Activated T-cell treated with anti-CD3 and anti-CD28 coated beads for 48 hours (primary cell): ENCODE data around the gene HSPA1L.
A peak's percentile ranks its signal among the peaks of the same experiment; 100 is the strongest.
"Not testable (repeated sequence)": the region's sequence is repeated elsewhere in the genome, so short reads cannot be mapped to it uniquely, and the experiment has no call there.

ENCODE experiments used
- DNase-seq: peaks from one replicate; pipeline ENCODE4 v3.0.0-alpha.2; 2020; ENCODE audit warnings: low read depth

The HSPA1L gene

DNA sequence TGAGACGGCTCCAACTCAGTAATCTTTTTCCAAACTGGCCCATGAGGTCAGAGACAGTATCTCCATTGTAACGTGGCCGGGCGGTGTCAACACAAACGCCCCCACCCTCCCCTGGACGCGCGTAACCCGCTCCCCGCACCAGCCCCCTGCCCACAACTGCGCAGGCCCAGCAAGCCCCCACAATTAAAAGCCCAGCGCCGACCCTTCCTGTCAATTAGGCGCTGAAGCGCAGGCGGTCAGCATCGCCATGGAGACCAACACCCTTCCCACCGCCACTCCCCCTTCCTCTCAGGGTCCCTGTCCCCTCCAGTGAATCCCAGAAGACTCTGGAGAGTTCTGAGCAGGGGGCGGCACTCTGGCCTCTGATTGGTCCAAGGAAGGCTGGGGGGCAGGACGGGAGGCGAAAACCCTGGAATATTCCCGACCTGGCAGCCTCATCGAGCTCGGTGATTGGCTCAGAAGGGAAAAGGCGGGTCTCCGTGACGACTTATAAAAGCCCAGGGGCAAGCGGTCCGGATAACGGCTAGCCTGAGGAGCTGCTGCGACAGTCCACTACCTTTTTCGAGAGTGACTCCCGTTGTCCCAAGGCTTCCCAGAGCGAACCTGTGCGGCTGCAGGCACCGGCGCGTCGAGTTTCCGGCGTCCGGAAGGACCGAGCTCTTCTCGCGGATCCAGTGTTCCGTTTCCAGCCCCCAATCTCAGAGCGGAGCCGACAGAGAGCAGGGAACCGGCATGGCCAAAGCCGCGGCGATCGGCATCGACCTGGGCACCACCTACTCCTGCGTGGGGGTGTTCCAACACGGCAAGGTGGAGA is at the start of gene HSPA1L, which contains the start of gene HSPA1A:
TSS of gene HSPA1L (minus strand) at position 259 of the 814 bp plus-strand sequence. CDS start 3,311 bp downstream, outside the sequence.
TSS of gene HSPA1A (plus strand) at position 519 of the 814 bp plus-strand sequence. CDS start at position 733, 214 bp downstream.
- DNase-seq = peak; percentile 62

DNA sequence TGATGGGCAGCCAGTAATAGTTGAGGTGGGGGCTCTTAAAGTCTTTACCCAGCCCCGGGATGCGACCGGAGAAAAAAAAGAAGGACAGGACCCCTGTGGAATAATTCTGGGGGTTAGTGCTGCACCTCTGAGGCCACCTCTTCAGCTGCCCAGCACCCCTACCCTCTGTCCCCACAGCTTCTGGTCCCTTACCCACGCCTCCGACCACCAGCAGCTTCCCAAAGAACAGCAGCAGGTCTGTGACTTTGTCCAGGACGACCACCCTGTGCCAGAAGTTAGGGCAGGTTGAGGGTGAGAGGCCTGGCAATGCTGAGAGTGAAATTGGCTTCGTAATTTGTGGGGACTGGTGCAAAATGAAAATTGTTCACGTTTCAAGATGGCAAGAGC is 49.7 kb upstream of the HSPA1L start:
- no peak for DNase-seq

- not testable (repeated sequence) for DNase-seq
Observed at GRCh38 chr6:31864123-31864562, 49.1 kb upstream of the HSPA1L start.

GRCh38 chr6:31862344-31863235 is 47.5 kb upstream of the HSPA1L start, which contains the start of gene NEU1:
Gene NEU1 (minus strand): TSS chr6:31862821. CDS start chr6:31862776, 45 bp downstream.
- peak; percentile 97 for DNase-seq

- no peak for DNase-seq
Observed at GRCh38 chr6:31861919-31862343, 46.8 kb upstream of the HSPA1L start.

DNA sequence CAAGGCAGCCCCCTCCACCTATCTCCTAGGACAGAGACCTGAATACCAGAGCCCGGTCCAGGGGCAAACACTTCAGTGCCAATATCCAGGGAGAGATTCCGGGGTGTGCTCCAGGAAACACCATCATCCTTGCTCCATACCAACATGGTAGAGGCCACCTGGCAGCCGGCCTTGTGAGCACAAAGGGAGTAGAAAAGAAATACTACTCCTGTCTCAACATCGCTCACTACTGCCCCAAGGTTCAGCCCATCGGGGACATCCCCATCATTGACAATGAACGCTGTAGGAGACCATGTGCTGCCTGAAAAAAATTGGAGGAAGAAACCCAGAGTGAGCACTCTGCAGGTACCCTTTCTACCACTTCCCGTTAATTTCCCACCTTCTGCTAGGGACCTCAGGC is 46.1 kb upstream of the HSPA1L start:
- DNase-seq = no peak

DNA sequence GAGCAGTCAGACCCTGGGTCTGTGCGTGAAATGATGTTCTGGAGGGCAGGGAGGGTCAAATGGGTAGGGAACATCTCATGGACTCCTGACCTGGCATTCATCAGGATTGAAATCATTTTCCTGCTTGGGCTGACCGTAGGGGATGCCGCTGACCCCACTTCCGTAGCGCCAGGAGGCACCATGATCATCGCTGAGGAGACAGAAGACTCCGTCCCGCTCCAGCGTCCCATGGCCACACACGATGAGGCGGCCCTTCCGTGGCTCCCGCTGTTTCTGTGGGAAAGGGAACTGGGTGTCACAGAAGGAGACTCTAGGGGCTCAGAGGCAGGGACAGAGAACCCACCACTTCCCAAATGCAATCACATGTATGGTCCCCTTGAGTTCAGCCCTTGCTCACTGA is 45.3 kb upstream of the HSPA1L start:
- DNase-seq = no peak

- DNase-seq = no peak
Observed at GRCh38 chr6:31859923-31860322, 44.8 kb upstream of the HSPA1L start.

GRCh38 chr6:31858707-31859106 is 43.6 kb upstream of the HSPA1L start:
- no peak for DNase-seq

DNA sequence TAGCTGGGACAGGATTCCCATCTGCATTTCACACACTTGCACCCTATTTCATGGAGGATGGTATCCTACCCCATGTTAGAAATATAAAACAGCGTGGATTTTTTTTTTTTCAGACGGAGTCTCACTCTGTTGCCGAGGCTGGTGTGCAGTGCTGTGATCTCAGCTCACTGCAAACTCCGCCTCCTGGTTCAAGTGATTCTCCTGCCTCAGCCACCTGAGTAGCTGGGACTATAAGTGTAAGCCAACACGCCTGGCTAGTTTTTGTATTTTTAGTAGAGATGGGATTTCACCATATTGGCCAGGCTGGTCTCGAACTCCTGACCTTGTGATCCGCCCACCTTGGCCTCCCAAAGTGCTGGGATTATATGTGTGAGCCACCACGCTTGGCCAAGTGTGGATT is 42.7 kb upstream of the HSPA1L start:
- DNase-seq = not testable (repeated sequence)

- not testable (repeated sequence) for DNase-seq
Observed at GRCh38 chr6:31851980-31852718, 37.1 kb upstream of the HSPA1L start.

DNA sequence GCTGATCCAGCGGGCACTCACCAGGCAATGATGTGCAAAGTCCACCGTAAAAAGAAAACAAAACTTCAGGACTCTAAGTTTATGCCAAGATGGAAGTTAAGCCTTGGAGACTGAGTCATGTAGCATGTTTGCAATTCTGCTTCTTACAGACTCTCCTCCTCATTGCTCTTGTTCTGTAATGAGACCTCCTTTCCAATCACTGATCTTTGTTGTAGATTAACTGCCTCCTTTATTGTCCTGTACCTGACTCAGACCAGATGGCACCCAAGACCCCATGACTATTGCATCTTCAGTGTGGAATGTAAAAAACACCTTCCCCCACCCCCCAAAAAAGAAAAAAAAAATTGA is 36.4 kb upstream of the HSPA1L start:
- DNase-seq = no peak

GRCh38 chr6:31850765-31851484 is 35.8 kb upstream of the HSPA1L start:
- no peak for DNase-seq

- no peak for DNase-seq
Observed at GRCh38 chr6:31847276-31847978, 32.3 kb upstream of the HSPA1L start.

- no peak for DNase-seq
Observed at GRCh38 chr6:31844507-31844906, 29.4 kb upstream of the HSPA1L start.

GRCh38 chr6:31842053-31842452 is 27.0 kb upstream of the HSPA1L start:
- no peak for DNase-seq

- not testable (repeated sequence) for DNase-seq
Observed at GRCh38 chr6:31839779-31840126, 24.7 kb upstream of the HSPA1L start.

DNA sequence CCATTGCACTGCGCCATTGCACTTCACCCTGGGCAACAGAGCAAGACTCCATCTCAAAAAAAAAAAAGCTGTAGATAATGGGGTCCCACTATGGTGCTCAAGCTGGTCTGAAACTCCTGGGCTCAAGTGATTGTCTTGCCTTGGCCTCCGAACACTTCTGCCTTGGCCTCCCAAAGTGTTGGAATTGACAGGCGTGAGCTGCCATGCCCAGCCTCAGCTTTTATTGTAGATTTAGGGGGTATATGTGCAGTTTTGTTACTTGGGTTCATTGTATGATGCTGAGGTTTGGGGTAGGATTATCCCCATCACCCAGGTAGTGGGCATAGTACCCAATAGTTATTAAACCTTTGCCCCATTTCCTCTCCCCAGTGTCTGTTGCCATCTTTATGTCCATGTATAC is 23.9 kb upstream of the HSPA1L start:
- no peak for DNase-seq

DNA sequence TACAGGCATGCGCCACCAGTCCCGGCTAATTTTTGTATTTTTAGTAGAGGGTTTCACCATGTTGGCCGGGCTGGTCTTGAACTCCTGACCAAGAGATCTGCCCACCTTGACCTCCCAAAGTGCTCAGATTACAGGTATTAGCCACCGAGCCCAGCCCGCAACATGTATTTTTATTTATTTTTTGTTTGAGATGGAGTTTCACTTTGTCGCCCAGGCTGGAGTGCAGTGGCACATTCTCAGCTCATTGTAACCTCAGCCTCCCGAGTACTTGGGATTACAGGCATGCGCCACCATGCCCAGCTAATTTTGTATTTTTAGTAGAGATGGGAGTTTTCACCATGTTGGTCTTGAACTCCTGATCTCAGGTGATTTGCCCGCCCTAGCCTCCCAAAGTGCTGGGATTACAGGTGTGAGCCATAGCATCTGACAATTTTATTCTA is 23.1 kb upstream of the HSPA1L start:
- DNase-seq = not testable (repeated sequence)

DNA sequence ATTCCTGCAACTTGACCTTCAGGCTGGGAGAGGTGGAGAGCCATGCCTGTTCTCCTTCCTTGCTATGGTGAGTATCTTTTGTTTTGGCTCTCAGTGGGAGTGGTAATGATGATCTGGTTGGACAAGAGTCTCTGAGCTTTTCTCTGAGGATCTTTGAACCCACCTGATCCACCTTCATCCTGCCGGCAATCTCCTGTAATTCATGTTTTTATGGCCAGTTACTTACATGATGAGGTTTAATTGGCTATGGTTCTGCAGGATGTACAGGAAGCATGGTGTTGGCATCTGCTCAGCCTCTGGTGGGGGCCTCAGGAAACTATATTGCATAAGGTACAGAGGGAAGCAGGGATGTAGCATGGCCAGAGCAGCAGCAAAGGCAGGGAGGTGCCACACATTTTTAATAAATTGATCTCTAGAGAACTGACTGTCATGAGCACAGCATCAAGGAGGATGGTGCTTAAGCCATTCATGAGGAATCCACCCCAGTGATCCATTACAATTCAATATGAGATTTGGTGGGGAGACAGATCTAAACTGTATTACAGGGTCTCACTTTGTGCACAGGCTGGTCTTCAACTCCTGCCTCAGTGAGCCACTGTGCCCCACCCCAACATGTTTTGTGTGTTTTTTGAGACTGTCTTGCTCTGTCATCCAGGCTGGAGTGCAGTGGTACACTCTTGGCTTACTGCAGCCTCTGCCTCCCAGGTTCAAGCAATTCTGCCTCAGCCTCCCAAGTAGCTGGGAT is 22.5 kb upstream of the HSPA1L start:
- DNase-seq = no peak
